GM19452 (cell line): ENCODE results near the gene PLA2G4D.
"Not testable (repeated sequence)": the region's sequence is repeated elsewhere in the genome, so short reads cannot be mapped to it uniquely, and the experiment has no call there.

ENCODE experiments used
- ATAC-seq: cut with Tn5 transposase; IDR thresholded peaks from one replicate; pipeline ENCODE4 v1.9.1; 2021; ENCODE audit not compliant: unreplicated experiment

PLA2G4D gene

GRCh38 chr15:42123546-42123945 is 29.2 kb upstream of the PLA2G4D start:
- no peak for ATAC-seq

- ATAC-seq = no peak
Measured at GRCh38 chr15:42121682-42122081, 27.3 kb upstream of the PLA2G4D start.

GRCh38 chr15:42121021-42121420 is 26.7 kb upstream of the PLA2G4D start:
- ATAC-seq = no peak

- ATAC-seq = no peak
Measured at GRCh38 chr15:42120285-42120684, 25.9 kb upstream of the PLA2G4D start.

- ATAC-seq = no peak
Measured at GRCh38 chr15:42119446-42119760, 25.0 kb upstream of the PLA2G4D start.

GRCh38 chr15:42118650-42119445 is 24.5 kb upstream of the PLA2G4D start:
- no peak for ATAC-seq

- no peak for ATAC-seq
Measured at GRCh38 chr15:42111924-42112323, 17.6 kb upstream of the PLA2G4D start.

- ATAC-seq = no peak
Measured at GRCh38 chr15:42110367-42110766, 16.0 kb upstream of the PLA2G4D start.

- no peak for ATAC-seq
Measured at GRCh38 chr15:42108806-42109205, 14.4 kb upstream of the PLA2G4D start.

GRCh38 chr15:42108189-42108588 is 13.8 kb upstream of the PLA2G4D start:
- no peak for ATAC-seq

- no peak for ATAC-seq
Measured at GRCh38 chr15:42107473-42107872, 13.1 kb upstream of the PLA2G4D start.

GRCh38 chr15:42106288-42106687 is 11.9 kb upstream of the PLA2G4D start:
- ATAC-seq = no peak

- ATAC-seq = no peak
Measured at GRCh38 chr15:42104095-42104891, 9.9 kb upstream of the PLA2G4D start.

- ATAC-seq = no peak
Measured at GRCh38 chr15:42102646-42103235, 8.4 kb upstream of the PLA2G4D start.

- no peak for ATAC-seq
Measured at GRCh38 chr15:42101861-42102260, 7.5 kb upstream of the PLA2G4D start.

GRCh38 chr15:42100021-42100800 is 5.8 kb upstream of the PLA2G4D start:
- ATAC-seq = no peak

- ATAC-seq = no peak
Measured at GRCh38 chr15:42097018-42097417, 2.7 kb upstream of the PLA2G4D start.

GRCh38 chr15:42093966-42094365 is 396 bp downstream of the PLA2G4D start:
- no peak for ATAC-seq

GRCh38 chr15:42092398-42093318 is 1.7 kb downstream of the PLA2G4D start:
- ATAC-seq = no peak

GRCh38 chr15:42091753-42092397 is 2.5 kb downstream of the PLA2G4D start:
- ATAC-seq = not testable (repeated sequence)
